GM12878 (cell line): ENCODE data around the gene LIF.

Experiments used
- MYC ChIP-seq: IDR thresholded peaks from 2 replicates; pipeline ENCODE4 v1.6.1; 2011; ENCODE audit warnings: mild to moderate bottlenecking, low read length, moderate library complexity, inconsistent platforms; ENCODE audit not compliant: insufficient read depth, insufficient replicate concordance, insufficient read length, severe bottlenecking
- RAD21 ChIP-seq: IDR thresholded peaks from 2 replicates; pipeline ENCODE4 v1.6.1; 2011; ENCODE audit warnings: mild to moderate bottlenecking, low read depth, low read length, moderate library complexity; ENCODE audit not compliant: insufficient read depth
- SIN3A ChIP-seq: IDR thresholded peaks from 2 replicates; pipeline ENCODE4 v1.6.1; 2012; ENCODE audit warnings: low read depth, low read length, improper control_type of control experiment
- YY1 ChIP-seq: IDR thresholded peaks from 2 replicates; pipeline ENCODE4 v1.6.1; 2011; ENCODE audit warnings: low read depth, mild to moderate bottlenecking, low read length
- TF ChIP-seq, protein P1 (sequence below): IDR thresholded peaks from 2 replicates; pipeline ENCODE4 v1.6.1; 2012; ENCODE audit warnings: mild to moderate bottlenecking, low read depth, low read length

DNA sequence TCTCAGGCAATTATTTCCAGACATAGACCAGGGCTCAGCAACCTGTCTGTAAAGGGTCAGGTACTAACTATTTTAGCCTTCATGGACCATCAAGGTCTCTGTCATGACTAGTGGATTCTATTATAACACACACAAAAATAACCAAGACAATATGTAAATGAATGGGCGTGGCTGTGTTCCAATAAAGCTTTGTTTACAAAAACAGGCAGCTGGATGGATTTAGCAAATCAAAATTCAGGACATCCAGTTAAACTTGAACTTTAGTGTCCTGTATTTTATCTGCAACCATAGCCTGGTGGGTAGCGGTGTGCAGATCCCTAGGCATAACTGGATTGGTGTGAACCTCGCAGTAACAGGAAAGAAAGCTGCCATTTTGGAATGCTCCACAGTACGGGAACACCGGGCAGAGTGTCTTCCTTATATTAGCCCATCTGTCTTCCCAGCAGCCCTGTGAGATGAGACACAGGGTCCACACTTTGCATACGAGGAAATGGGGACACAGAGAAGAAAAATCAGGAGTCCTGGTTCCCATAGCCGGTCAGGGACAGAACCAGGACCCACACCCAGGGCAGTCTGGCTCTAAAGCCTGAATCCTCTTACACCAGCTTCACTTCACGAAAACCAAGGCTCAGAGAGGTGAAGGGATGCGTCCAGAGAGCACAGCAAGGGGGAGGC, 15.6 kb downstream of the LIF start:
- TF ChIP-seq YY1 = no peak
- TF ChIP-seq RAD21 = no peak
- TF ChIP-seq SIN3A = no peak
- TF ChIP-seq MYC = no peak
- TF ChIP-seq, protein P1, sequence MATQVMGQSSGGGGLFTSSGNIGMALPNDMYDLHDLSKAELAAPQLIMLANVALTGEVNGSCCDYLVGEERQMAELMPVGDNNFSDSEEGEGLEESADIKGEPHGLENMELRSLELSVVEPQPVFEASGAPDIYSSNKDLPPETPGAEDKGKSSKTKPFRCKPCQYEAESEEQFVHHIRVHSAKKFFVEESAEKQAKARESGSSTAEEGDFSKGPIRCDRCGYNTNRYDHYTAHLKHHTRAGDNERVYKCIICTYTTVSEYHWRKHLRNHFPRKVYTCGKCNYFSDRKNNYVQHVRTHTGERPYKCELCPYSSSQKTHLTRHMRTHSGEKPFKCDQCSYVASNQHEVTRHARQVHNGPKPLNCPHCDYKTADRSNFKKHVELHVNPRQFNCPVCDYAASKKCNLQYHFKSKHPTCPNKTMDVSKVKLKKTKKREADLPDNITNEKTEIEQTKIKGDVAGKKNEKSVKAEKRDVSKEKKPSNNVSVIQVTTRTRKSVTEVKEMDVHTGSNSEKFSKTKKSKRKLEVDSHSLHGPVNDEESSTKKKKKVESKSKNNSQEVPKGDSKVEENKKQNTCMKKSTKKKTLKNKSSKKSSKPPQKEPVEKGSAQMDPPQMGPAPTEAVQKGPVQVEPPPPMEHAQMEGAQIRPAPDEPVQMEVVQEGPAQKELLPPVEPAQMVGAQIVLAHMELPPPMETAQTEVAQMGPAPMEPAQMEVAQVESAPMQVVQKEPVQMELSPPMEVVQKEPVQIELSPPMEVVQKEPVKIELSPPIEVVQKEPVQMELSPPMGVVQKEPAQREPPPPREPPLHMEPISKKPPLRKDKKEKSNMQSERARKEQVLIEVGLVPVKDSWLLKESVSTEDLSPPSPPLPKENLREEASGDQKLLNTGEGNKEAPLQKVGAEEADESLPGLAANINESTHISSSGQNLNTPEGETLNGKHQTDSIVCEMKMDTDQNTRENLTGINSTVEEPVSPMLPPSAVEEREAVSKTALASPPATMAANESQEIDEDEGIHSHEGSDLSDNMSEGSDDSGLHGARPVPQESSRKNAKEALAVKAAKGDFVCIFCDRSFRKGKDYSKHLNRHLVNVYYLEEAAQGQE = no peak
